ENCODE measurements around the gene GPATCH11.

DNA sequence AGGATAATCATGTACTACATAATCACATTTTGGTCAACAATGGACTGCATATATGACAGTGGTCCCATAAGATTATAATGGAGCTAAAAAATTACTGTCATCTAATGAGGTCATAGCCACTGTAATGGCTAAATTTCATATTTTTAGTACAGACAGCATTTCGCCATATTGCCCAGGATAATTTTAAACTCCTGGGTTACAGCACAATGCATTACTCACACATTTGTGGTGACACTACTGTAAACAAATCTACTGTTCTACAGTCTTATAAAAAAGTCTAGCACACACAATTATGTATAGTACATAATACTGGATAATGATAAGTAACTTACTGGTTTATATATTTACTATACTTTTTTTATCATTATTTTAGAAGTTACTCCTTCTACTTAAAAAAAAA, 59.7 kb downstream of the GPATCH11 start:
- TF ChIP-seq EZH2phosphoT487 (conservative IDR thresholded peaks at IDR 0.05; ENCODE audit: low read length), result no peak
- TF ChIP-seq, protein P1, sequence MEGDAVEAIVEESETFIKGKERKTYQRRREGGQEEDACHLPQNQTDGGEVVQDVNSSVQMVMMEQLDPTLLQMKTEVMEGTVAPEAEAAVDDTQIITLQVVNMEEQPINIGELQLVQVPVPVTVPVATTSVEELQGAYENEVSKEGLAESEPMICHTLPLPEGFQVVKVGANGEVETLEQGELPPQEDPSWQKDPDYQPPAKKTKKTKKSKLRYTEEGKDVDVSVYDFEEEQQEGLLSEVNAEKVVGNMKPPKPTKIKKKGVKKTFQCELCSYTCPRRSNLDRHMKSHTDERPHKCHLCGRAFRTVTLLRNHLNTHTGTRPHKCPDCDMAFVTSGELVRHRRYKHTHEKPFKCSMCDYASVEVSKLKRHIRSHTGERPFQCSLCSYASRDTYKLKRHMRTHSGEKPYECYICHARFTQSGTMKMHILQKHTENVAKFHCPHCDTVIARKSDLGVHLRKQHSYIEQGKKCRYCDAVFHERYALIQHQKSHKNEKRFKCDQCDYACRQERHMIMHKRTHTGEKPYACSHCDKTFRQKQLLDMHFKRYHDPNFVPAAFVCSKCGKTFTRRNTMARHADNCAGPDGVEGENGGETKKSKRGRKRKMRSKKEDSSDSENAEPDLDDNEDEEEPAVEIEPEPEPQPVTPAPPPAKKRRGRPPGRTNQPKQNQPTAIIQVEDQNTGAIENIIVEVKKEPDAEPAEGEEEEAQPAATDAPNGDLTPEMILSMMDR (IDR thresholded peaks at IDR 0.05; ENCODE audit: insufficient read depth, low read length, poor library complexity, severe bottlenecking), result no peak
